HG02981 (cell line): ENCODE results near the gene PSMB11.
A peak's percentile ranks its signal among the peaks of the same experiment; 100 is the strongest.

ENCODE experiments used
- ATAC-seq: cut with Tn5 transposase; IDR thresholded peaks from one replicate; pipeline ENCODE4 v1.9.1; 2021; ENCODE audit warnings: mild to moderate bottlenecking, moderate library complexity; ENCODE audit not compliant: unreplicated experiment

The PSMB11 gene

DNA sequence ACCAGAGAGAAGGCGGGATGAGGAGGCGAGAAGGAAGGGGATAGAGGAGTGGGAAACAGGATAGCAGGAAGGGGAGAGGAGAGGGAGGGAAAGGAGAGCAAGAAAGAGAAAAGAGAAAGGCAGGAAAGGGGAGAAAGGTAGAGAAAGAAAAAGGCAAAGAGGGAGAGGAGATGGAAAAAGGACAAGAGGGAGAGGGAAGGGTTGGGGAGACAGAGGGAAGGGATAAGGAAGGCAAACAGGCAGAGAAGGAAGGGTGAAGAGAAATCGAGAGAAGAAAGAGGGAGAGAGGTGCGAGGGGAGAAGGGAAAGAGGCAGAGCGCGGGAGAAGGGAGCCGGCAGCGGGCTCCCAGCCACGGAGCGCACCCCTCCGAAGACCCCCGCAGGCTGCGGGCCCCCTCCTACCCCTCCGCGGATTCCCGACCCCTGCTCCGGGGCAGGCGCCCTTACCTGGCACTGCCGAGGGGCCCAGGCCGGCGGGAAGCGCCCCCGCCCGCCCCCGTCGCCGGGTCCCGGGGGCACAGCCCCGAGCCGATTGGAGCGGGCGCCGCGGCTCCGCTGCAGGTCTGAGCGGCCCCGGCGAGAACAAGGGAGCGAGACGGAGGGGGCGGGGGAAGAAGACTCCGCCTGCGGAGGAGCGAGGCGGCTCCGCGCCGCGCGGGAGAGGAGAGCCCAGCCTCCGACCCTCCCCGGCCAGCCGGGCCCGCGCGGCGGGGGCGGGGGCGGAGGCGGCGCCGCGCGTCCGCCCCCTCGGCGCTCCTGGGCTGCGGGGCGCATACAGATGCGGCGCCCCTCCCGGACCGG is 15.1 kb downstream of the PSMB11 start, which contains the start of gene CDH24:
Gene CDH24 (minus strand): TSS at position 565 of the 801 bp plus-strand sequence. CDS start 1,787 bp downstream, outside the sequence.
- ATAC-seq: peak; percentile 45

DNA sequence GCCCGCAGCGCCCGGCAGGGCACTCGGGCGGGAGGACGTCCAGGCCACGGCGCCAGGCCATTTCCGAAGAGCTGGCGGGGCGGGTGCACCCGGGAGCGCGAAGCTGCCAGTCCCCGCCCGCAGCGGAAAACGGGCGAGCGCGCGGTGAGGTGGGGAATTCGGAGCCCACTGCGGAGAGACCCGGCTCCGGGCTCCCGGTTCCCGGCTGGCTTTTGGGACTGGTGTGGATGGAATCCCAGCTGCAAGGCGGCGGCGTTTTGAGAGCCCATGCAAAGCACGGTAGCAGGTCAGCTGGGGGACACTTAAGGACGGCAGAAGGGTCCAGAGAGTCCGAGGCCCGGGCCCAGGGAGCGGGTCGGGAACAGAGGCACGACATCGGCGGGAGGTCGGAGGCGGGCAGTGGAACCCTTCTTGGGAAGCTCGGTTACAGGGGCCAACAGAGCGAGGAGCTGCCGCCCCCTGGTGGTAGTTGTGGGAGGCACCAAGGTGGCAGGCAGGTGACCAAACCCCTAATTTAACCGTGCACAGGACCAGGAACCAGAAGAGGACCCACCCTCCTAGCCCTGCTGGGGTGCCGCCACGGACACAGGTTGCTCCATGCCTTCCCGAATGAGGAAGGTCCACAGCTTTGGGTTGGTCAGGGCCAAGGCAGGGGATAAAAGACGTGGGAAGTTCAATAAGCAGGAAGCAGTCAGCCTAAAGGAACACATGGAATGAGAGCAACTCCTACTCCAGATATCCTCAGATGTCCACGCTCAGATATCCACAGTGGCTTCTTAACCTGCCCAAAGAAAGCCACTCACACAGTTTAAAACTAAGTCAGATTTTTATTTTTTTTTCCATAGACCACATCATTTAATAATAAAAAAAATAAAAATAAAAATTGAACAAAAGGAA is 16.0 kb downstream of the PSMB11 start:
- peak; percentile 57 for ATAC-seq

DNA sequence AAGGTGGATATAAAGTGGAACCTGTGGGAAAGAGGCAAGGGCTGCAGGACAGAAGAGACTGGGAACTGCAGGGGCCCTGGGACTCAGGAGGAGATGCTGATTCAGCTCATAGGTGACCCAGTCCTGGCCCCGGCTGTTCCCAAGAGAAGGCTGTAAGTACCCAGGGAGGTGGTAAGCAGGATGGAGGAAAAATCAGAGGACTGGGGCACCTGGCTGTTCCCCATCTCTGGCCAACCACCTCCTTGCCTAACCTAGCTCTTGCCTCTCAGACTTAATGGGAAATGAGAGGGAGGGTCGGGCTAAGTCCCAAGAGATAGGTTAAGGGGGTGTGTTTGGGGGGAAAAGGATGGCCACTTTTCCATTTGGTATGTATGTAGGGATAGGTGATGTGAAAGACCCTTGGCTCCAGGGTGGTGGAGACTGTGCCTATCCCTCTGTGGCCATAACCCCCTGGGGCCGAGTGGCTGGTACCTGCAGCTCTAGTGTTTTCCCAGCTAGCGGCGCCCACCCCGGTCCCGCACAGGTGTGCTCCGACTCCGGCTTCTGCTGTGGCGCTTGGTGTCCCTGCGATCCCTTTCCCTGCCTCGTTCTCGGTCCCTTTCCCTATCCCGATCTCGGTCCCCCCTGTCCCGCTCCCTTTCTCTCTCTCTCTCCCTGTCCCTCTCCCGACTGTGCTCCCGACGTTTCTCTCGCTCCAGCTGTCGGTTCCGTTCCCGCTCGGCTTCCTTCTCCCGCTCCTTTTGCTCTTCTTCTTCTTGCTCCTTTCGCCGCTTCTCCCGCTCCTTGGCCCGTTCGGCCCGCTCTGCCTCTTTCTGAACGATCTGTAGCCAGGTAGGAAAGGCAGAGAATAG is 16.9 kb downstream of the PSMB11 start:
- no peak for ATAC-seq

DNA sequence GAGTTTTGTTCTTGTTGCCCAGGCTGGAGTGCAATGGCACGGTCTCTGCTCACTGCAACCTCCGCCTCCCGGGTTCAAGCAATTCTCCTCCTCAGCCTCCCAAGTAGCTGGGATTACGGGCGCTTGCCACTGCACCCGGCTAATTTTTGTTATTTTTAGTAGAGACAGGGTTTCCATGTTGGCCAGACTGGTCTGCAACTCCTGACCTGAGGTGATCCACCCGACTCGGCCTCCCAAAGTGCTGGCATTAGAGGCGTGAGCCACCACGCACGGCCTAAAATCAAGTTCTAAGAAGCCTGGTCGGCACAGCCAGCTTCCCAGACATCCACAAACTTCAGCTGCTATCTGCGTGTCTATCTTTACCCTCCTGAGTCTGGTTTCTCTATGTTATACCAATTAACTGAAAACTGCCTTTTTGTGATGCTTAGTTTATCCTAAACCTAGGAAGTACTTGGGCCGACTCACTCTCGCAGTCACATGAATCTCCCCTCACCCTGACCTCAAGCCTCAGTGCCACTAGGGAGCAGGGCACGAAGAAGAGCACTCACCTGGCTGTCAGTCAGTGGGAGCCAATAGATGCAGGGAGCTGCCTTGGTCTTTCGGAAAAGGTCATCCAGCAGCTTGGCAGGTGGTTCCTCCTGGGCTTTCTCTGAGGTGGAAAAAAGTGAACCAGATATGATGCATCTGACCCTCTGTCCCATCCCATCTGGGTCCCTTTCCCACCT is 18.7 kb downstream of the PSMB11 start:
- no peak for ATAC-seq

DNA sequence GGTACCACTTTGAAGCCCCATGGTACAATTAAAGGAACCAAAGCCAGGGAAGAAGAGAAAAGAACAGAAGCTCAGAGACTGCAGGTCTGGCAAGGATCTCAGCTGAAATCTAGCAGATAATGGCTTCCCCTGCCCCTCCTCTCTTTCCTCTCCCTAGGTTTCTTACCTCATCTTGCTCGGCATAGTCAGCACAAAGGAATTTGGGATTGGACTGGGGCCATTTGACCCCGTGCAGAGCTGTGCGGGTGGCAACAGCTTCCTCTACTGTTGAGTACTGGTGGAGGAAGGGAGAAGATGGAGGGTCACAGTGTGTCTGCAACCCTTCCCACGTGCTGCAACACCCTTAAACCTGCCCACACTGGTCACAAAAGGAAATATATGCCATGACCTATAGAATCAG is 20.0 kb downstream of the PSMB11 start:
- no peak for ATAC-seq

DNA sequence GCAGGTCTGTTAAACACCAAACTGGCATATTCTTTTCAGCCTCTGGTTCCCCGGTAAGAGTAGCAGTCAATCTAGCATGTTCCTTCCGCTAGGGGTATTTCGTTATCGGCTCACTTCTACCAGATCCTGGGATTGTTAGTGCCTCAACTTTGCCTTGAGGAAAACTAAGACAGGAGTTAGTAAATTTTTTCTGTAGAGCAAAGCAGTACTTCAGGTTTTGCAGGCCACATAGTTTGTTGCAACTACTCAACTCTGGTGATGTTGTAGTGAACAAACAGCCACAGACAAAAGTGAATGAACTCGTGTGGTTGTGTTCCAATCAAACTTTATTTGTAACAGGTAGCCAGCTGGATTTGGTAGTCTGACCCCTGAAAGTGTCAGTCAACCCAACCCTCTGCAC is 21.6 kb downstream of the PSMB11 start:
- ATAC-seq: no peak

DNA sequence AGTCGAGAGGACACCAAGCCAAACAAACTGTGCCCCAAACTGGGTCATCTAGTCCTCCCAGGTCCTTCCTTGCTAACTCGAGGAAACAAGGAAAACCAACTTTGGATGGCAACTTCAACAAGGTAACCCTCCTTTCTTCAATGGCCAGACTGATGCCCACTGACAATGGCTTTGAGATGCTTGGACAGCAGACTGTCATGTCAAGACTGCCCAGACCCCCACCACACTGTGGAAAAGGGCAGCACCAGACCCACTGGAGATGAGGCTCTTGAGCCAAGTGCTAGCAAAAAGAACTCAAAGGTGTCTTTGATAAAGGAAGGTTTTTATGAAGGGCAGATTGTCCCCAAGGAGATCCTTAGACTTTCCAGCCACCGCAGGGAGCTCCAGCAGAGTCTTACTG is 24.4 kb downstream of the PSMB11 start:
- no peak for ATAC-seq

DNA sequence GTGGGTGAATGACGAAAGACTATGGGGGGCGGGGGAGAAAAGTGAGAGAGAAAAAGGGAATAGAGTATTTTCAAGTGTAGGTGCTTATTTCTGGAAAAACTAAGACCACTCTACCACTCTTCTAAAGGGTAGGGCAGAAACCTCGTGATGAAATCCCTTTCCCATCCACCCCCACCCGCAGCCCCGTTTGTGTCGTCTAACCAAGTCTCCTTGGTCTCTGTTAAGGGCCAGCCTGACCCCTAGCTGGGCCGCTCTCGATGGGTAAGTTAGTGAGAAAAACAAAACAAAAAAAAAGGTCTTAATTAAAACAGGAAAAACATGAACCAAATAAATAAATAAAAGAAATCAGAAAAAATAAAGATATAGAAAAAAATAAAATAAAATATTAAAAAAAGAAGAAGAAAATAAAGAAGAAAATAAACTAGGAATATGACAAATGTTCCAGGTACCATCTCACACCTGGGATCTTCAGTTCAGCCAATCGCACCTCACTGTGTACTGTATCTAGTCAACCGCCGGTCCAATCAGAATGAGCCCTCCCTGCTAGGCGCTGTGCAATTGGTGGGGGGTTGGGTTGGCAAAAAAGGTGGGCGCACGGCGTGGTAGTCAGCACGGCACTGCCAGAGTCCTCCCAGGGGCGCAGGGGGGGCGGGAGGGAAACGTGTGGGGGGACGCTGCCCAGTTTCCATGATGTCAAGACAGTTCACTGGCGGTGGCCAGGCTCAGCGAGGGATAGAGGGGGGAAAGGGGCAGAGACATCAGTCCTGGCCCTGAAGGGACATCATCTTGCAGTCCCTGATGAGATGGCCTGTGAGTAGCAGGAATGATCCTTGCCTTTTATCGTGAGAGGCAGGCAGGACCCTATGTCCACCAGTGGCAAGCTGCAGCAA is 25.1 kb downstream of the PSMB11 start:
- ATAC-seq: no peak

DNA sequence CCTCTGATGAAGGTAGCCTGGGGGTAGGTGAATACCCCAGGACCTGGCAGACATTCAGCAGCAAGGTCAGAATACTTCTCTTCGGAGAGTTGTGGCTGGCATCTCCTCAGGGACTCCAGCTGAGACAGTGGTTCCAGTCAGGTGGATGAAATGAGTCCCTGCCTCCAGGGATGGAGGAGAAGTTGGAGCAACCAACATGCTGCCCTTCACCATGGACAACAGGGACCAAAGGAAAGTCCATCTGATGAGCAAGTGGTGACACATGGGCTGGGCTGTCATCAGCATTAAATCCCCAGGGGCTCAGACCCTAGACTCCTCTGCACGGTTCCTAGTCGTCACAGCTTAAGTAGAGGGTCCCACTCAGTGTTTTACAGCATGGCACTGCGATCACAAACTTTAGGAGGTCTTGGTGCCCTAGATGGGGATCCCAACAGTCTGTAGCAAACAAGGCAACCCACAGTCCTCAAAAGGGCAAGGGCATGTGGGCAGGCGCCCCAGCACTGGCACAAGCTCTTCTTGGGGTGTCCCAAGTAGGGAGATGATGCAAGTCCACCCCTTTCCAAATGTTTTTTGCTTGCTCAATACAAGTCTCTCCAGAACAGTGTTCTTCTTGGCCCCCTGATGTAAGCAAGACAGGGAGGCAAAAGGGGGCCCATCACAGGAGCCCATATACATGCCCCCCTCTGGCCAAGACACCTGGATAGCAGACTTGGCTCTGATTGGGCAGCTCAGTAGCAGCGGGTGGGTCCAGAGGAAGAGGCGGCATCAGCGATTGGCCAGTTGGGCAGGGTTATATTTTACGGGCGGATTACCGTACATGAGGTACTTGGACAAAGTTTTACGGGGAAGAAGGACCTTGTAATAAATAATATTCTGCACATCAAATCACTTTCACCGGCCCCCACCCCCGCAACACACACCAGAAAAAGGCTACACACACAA is 26.1 kb downstream of the PSMB11 start:
- no peak for ATAC-seq

DNA sequence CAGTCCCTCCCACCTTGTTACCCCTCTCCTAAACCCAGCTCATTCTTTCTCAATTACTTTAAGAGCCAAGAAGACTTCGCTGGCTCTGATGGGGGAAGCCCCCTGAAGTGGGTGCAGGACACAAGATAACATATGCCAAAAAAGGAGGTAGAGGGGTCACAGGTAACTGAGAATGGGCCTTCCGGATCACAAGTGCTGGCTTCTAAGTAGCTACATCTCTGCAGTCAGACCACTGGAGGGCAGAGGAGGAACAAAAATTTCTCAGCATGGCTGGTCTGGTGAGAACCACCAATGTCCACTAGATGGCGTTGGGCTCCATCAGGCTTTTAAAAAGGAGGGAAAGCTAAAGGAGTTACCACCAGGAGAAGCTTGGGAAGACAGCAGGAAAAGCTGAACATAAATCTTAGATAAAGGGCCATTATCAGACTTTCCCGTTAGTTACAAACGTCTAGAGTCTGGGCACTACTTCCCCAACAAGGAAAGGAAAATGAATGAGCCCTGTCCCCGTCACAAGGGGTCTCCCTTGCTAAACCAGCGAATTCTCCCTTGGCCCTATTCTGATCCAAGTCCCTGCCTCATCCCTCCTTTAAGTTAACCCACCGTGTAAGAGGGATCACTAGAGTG is 26.9 kb downstream of the PSMB11 start:
- peak; percentile 65 for ATAC-seq

DNA sequence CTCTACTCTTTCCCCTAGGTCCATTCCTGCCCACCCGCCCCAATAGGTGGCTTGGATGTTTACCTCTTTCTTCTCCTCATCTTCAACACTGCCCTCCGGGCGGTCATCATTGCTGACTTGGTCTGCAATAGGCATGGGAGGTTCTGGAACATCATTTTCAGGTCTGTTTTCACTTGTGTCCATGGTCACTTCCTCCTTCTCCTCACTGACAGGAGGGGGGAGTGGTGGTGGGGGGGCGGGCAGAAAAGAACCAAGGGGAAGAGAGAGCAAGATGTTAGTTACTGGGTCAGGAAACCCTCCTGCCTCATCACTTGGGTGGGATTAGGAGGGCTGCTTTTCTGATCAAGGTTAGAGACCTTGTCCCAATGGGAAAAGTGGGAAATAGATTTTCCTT is 27.4 kb downstream of the PSMB11 start:
- no peak for ATAC-seq

DNA sequence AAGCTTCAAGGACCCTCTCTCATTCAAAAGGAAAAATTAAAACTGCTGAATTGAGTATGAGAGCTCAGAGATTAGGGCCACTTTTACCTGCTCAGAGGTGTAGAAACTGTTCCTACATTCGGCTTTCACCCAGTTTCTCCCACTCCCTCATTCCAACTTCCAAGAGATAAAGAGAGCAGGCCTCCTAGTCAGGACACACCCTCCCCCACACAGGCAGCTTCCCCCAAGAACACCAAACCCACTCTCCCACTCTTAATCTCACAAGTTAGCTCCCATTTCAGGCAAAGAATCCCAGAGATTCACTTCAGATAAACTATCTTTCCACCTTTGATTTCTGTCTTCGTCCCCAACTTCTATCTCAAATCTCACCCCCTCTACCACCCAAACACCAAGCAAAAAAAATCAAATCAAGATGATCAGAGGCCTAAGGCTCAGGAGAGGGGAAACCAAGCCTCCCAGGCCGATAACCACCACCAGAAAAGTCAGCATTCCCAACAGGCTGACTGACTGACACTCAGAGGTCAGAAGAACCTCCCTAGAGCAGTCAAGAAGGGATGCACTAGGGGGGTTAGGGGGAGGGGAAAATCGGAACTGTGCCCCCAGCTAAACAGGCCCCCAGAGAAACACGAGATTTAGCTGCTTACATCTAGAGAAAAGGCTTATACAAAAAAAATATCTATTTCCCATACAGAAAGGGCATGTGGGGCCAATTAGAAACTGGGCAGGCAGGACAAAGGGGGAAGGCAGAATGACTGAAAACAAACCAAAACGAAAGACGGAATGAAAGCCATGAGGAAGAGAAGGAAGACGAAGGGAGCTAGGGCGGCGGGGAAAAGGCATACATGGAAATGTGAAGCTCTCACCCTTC is 28.5 kb downstream of the PSMB11 start:
- no peak for ATAC-seq

DNA sequence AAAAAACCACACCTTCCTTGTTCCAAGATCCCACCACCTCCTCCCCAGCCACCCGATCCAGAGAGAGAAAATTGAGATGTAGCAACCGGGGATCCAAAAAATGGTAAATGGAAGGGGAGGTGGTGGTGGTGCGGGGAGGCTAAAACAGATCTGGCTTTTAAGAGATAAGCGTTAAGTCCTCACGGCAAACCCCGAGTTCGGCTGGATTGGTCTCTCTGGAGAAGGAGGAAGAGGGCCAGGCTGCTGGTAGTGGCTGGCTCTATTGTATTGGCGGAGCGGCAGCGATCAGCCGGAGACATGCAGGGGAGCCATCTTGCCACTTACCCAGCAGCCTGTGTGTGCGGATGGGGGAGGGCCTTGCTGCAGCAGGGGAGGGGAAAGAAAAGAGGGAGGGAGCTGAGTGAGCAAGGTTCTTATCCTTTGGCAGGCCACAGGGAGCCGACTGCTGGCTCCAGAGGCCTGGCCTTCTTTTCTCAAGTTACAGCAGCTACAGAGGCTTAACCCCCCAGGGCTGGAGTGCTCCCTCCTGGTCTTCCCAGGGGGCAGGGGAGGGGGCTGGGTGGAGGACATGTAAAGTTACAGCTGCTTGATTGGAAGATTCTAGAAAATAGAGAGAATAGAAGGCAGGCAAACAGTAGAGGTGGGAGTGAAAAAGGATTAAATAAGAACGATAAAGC is 29.4 kb downstream of the PSMB11 start:
- peak; percentile 86 for ATAC-seq

DNA sequence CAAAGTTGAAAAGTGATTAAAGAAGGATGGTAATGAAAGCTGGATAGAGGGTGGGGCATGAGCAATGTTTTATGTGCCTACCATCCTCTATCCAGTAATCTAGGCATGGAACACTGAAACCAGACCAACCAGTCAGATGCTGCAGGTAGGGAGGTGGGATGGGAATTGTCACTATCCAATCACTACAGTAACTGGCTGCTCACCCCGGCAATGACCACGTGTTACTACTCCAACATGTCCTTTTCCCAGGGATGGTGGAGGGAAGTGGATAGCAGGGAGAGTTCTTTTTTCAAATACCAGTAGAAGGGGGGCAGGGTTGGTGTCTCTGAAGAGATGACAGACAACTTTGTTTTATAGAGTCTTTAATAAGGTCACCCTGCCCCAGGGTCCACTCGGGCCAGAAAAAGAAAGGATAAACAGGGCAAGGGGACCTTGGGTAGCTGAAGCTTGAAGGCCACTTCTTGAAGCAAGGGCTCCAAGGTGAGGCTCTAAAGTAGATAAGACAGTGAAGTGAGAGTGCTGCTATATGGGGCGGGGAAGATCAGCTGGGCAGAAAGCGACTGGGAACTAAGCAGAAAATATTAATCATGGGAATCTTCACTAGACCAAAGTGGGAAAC is 30.0 kb downstream of the PSMB11 start:
- ATAC-seq: no peak

DNA sequence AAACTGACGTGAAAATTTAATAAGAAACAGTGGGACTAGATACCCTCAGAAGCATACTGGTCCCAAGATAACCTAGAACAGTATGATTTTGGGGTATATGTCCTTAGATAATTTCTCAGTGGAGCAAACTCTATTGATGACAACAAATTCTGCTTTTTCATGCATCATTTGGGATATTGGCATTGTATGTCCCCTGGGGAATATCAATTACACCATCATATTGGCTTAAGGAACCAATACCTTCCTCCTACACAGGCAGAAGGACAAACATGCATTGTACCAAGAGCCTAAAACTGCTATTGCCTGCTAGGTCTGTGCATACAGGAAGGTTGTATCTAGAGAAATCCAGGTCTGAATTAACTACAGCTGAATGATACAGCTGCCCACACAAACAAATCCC is 32.9 kb downstream of the PSMB11 start:
- no peak for ATAC-seq
